ENCODE results near the gene RGS2. TPM values are rescaled to one million over a fixed set of nuclear protein-coding genes. Genes with fewer than 3 reads are reported as not detected.

Gene RGS2, protein sequence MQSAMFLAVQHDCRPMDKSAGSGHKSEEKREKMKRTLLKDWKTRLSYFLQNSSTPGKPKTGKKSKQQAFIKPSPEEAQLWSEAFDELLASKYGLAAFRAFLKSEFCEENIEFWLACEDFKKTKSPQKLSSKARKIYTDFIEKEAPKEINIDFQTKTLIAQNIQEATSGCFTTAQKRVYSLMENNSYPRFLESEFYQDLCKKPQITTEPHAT
- total RNA-seq = 46.0 TPM

DNA sequence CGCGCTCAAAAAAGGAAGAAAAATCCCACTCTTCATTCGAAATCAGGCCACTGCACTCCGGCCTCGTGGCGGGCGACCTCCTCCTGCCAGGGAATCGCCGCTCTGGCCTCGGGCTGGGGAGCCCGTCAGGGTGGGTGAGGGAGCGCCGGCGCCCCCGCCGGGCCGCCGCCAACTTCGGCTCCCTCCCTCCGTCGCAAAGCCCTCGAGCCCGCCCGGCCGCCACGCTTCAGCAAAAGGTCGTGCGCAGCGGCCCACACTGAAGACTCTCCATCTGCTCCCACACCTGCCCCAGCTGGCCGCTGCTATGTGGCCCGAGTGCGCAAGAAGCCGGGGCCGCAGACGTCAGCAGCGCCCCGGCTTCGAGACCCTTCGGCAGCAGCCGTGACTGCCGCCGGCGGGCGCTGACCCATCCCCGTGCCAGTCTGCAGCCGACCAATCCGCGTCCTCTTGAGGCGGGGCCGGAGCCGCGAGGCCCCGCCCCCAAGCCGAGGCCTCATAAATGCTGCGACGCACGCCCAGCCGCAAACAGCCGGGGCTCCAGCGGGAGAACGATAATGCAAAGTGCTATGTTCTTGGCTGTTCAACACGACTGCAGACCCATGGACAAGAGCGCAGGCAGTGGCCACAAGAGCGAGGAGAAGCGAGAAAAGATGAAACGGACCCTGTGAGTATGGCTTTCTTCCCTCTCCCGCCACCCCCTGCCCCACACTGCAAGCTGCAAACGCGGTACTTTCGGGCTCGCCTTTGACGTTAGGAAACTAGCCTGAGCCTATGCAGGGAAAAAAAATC, at the start of gene RGS2:
Gene RGS2 (plus strand): TSS at position 522 of the 789 bp plus-strand sequence. CDS start 33 bp downstream, at position 555.

Other genes starting within 250 kb of the RGS2 start
- 12.6 TPM for gene RGS1, start 233.3 kb upstream of the RGS2 start, total RNA-seq
- gene RGS13, start 172.9 kb upstream of the RGS2 start, total RNA-seq = not detected

All from metanephros (tissue), 1 donor.